Keratinocyte (primary cell): Measurements from ENCODE around the gene SASH1. TPM values are rescaled to one million over a fixed set of nuclear protein-coding genes. Genes with fewer than 3 reads are reported as not detected.

Experiments
- DNase-seq: peaks from one replicate; pipeline ENCODE4 v3.0.0-alpha.2; 2011; ENCODE audit warnings: low read depth, missing footprints, low spot score
- FAIRE-seq: peaks from 2 replicates; lab custom pipeline; 2011; peaks lifted over from hg19 to GRCh38; lab: Jason Lieb, UNC
- H2AFZ ChIP-seq: 2 replicates; pipeline ENCODE4 v1.6.0; 2012; ENCODE audit warnings: low read length, control low read depth, inconsistent platforms; ENCODE audit not compliant: control insufficient read depth
- H3K27ac ChIP-seq: 2 replicates; pipeline ENCODE4 v1.5.1; 2011; ENCODE audit warnings: low read length; ENCODE audit not compliant: control insufficient read depth, insufficient read depth
- H3K27me3 ChIP-seq: 3 replicates; pipeline ENCODE4 v1.6.0; 2011; ENCODE audit warnings: low read length; ENCODE audit not compliant: control insufficient read depth, insufficient read depth; ENCODE audit errors: extremely low read depth
- H3K36me3 ChIP-seq, 2 experiments: 2 replicates in 1 of 2; 3 replicates in 1 of 2; pipeline ENCODE4 v1.5.1; 2011; ENCODE audit warnings: low read length in 2 of 2, mild to moderate bottlenecking in 1 of 2; ENCODE audit not compliant: control insufficient read depth in 2 of 2, insufficient read depth in 2 of 2; ENCODE audit errors: extremely low read depth in 1 of 2
- H3K4me1 ChIP-seq: 3 replicates; pipeline ENCODE4 v1.5.1; 2011; ENCODE audit warnings: low read length; ENCODE audit not compliant: control insufficient read depth, insufficient read depth; ENCODE audit errors: extremely low read depth
- H3K4me2 ChIP-seq: 3 replicates; pipeline ENCODE4 v1.6.0; 2011; ENCODE audit warnings: low read depth, low read length; ENCODE audit not compliant: control insufficient read depth, insufficient read depth; ENCODE audit errors: extremely low read depth
- H3K4me3 ChIP-seq, 3 experiments: fragments of 200-600 bp in 1 of 3; sonication (generic) in 1 of 3; 2 replicates in 2 of 3; 3 replicates in 1 of 3; pipeline ENCODE4 v1.5.1; 2011 to 2016; ENCODE audit warnings: low read length in 3 of 3, mild to moderate bottlenecking in 3 of 3, control low read depth in 2 of 3, inconsistent platforms in 1 of 3, low read depth in 1 of 3, mixed read lengths in 1 of 3, mixed run types in 1 of 3, moderate library complexity in 1 of 3; ENCODE audit not compliant: control insufficient read depth in 2 of 3, insufficient read depth in 2 of 3; ENCODE audit errors: extremely low read depth in 1 of 3
- H3K79me2 ChIP-seq: 2 replicates; pipeline ENCODE4 v1.6.0; 2012; ENCODE audit warnings: low read length; ENCODE audit not compliant: control insufficient read depth, insufficient read depth
- H3K9ac ChIP-seq: 3 replicates; pipeline ENCODE4 v1.6.0; 2011; ENCODE audit warnings: low read length; ENCODE audit not compliant: control insufficient read depth, insufficient read depth; ENCODE audit errors: extremely low read depth
- H3K9me1 ChIP-seq: 3 replicates; pipeline ENCODE4 v1.6.0; 2011; ENCODE audit warnings: low read length; ENCODE audit not compliant: control insufficient read depth, insufficient read depth; ENCODE audit errors: extremely low read depth
- H3K9me3 ChIP-seq: 2 replicates; pipeline ENCODE4 v1.5.1; 2012; ENCODE audit warnings: low read depth, low read length; ENCODE audit not compliant: control insufficient read depth
- H4K20me1 ChIP-seq: 3 replicates; pipeline ENCODE4 v1.6.0; 2011; ENCODE audit warnings: low read length; ENCODE audit not compliant: control insufficient read depth, insufficient read depth; ENCODE audit errors: extremely low read depth
- EZH2 ChIP-seq: IDR thresholded peaks from one replicate; pipeline ENCODE4 v1.6.1; 2012; ENCODE audit warnings: inconsistent platforms, mild to moderate bottlenecking, low read length, moderate library complexity
- dilution Hi-C: fragments of 300-500 bp; cut with MboI; formaldehyde crosslinking; loops from one replicate; pipeline ENCODE4 v1.7.0; 2020; ENCODE audit warnings: low sequenced_read_pairs; ENCODE audit not compliant: extremely low pct_ligation_motif_present
- polyA plus RNA-seq, 5 experiments: library from polyadenylated mRNA; depleted of rRNA in 3 of 5; stranded (reverse) in 3 of 5; stranded (forward) in 1 of 5; unstranded in 1 of 5; fragments of >200 nt; gene quantifications; 1 replicate in 1 of 5; 2 replicates in 3 of 5; 3 replicates in 1 of 5; pipeline versions ENCODE4 v1.2.1 to v1.2.3, GENCODE V29; 2011 to 2012; ENCODE audit warnings: missing spikeins in 2 of 5, low read depth in 1 of 5, low replicate concordance in 1 of 5
- TF ChIP-seq, protein P1 (sequence below), 3 experiments: IDR thresholded peaks in 1 of 3; conservative IDR thresholded peaks in 1 of 3; optimal IDR thresholded peaks in 1 of 3; 2 replicates in 2 of 3; 3 replicates in 1 of 3; pipeline versions ENCODE3 to v1.5.1; 2011; ENCODE audit warnings: low read length in 3 of 3, mild to moderate bottlenecking in 3 of 3, moderate library complexity in 2 of 3, control low read depth in 1 of 3, inconsistent platforms in 1 of 3; ENCODE audit not compliant: insufficient read depth in 2 of 3; ENCODE audit errors: extremely low read depth in 1 of 3

The SASH1 gene
- polyA plus RNA-seq, 1 donor (not counting 4 experiments of a cell fraction or from before 2014, with no cell fraction given) = 4.4 TPM

- H3K27ac ChIP-seq = no peak overlapping the region
- no peak overlapping the region for H3K4me3 ChIP-seq
- H3K36me3 ChIP-seq = peaks cover 9 to 13% of the 10 kb centered on the region in 2 experiments
Measured at GRCh38 chr6:148544421-148544820, 201.8 kb downstream of the SASH1 start.

DNA sequence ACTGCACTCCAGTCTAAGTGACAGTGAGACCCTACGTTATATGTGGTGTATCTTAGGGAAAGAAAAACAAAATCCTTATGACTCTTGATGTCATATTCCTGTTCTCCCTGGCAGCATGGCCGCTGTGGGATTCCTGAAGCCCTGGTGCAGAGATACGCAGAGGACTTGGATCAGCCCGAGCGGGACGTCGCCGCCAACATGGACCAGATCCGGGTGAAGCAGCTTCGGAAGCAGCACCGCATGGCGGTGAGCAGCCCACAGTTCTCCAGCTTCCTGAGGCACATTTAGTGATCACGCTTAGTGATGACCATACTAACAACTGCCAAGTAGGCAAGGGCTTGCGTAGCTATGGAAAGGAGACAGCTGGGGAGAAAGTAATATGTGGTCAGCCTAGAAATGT, 203.3 kb downstream of the SASH1 start:
- H3K79me2 ChIP-seq = no peaks in the 10 kb centered on the region
- DNase-seq (no peak), FAIRE-seq (no peak)
- H3K4me1 ChIP-seq = no peaks in the 10 kb centered on the region
- H3K36me3 ChIP-seq = peaks cover 4 to 13% of the 10 kb centered on the region in 2 experiments
- H3K9me3 ChIP-seq = no peaks in the 10 kb centered on the region
- H3K9me1 ChIP-seq = peaks cover under 1% of the 10 kb centered on the region
- dilution Hi-C loops = no loop called here
- no peak overlapping the region for H3K27ac ChIP-seq
- no peak overlapping the region for H3K9ac ChIP-seq
- TF ChIP-seq, protein P1, sequence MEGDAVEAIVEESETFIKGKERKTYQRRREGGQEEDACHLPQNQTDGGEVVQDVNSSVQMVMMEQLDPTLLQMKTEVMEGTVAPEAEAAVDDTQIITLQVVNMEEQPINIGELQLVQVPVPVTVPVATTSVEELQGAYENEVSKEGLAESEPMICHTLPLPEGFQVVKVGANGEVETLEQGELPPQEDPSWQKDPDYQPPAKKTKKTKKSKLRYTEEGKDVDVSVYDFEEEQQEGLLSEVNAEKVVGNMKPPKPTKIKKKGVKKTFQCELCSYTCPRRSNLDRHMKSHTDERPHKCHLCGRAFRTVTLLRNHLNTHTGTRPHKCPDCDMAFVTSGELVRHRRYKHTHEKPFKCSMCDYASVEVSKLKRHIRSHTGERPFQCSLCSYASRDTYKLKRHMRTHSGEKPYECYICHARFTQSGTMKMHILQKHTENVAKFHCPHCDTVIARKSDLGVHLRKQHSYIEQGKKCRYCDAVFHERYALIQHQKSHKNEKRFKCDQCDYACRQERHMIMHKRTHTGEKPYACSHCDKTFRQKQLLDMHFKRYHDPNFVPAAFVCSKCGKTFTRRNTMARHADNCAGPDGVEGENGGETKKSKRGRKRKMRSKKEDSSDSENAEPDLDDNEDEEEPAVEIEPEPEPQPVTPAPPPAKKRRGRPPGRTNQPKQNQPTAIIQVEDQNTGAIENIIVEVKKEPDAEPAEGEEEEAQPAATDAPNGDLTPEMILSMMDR (optimal IDR thresholded peaks at IDR 0.05 in 1 of 3, IDR thresholded peaks at IDR 0.05 in 1 of 3, conservative IDR thresholded peaks at IDR 0.05 in 1 of 3; ENCODE audit: extremely low read depth in 1 of 3, insufficient read depth in 2 of 3, low read length in 3 of 3) = no peak
- no peak overlapping the region for H2AFZ ChIP-seq
- H3K4me2 ChIP-seq = no peak overlapping the region
- H4K20me1 ChIP-seq = no peaks in the 10 kb centered on the region
- no peak overlapping the region for H3K4me3 ChIP-seq
- H3K27me3 ChIP-seq = no peaks in the 10 kb centered on the region

More at GRCh38 chr6:148544421-148544820, 201.8 kb downstream of the SASH1 start:
- no peaks in the 10 kb centered on the region for H3K9me3 ChIP-seq
- FAIRE-seq = no peak
- no peak overlapping the region for H2AFZ ChIP-seq
- no peak overlapping the region for H3K9ac ChIP-seq
- H3K4me2 ChIP-seq = no peak overlapping the region
- H3K27me3 ChIP-seq = no peaks in the 10 kb centered on the region
- peaks cover 6% of the 10 kb centered on the region for H3K9me1 ChIP-seq
- dilution Hi-C loops = no loop called here
- TF ChIP-seq EZH2 = no peak
- TF ChIP-seq, protein P1 (optimal IDR thresholded peaks at IDR 0.05 in 1 of 3, IDR thresholded peaks at IDR 0.05 in 1 of 3, conservative IDR thresholded peaks at IDR 0.05 in 1 of 3; ENCODE audit: extremely low read depth in 1 of 3, insufficient read depth in 2 of 3, low read length in 3 of 3) = no peak
- no peak for DNase-seq
- no peaks in the 10 kb centered on the region for H3K79me2 ChIP-seq
- no peaks in the 10 kb centered on the region for H4K20me1 ChIP-seq
- H3K4me1 ChIP-seq = no peaks in the 10 kb centered on the region
